Smooth muscle cell (in vitro differentiated cells): ENCODE measurements around the gene C3orf70. TPM values are rescaled to one million over a fixed set of nuclear protein-coding genes. Genes with fewer than 3 reads are reported as not detected.

Source experiments
- DNase-seq: peaks from one replicate; lab custom pipeline; 2025; ENCODE audit not compliant: unreplicated experiment; lab: John Stamatoyannopoulos, UW
- H2AFZ ChIP-seq: fragments of 200-600 bp; sonication (generic); 2 replicates; pipeline ENCODE4 v1.6.0; 2016; ENCODE audit warnings: antibody characterized with exemption, low read depth, mild to moderate bottlenecking
- H3F3A ChIP-seq: fragments of 200-600 bp; sonication (generic); 2 replicates; pipeline ENCODE4 v1.6.0; 2017; ENCODE audit warnings: antibody characterized with exemption, low read depth
- H3K27ac ChIP-seq: fragments of 200-600 bp; sonication (generic); 2 replicates; pipeline ENCODE4 v1.5.1; 2016; ENCODE audit warnings: low read depth, mild to moderate bottlenecking
- H3K27me3 ChIP-seq: fragments of 200-600 bp; sonication (generic); 2 replicates; pipeline ENCODE4 v1.6.1; 2016; ENCODE audit warnings: low read depth, mild to moderate bottlenecking
- H3K36me3 ChIP-seq: fragments of 200-600 bp; sonication (generic); 2 replicates; pipeline ENCODE4 v1.5.1; 2016; ENCODE audit warnings: low read depth
- H3K4me1 ChIP-seq: fragments of 200-600 bp; sonication (generic); 2 replicates; pipeline ENCODE4 v1.5.1; 2016; ENCODE audit warnings: low read depth
- H3K4me2 ChIP-seq: fragments of 200-600 bp; sonication (generic); 2 replicates; pipeline ENCODE4 v1.6.0; 2016; ENCODE audit warnings: mild to moderate bottlenecking
- H3K4me3 ChIP-seq: fragments of 200-600 bp; sonication (generic); 2 replicates; pipeline ENCODE4 v1.5.1; 2016; ENCODE audit warnings: mild to moderate bottlenecking
- H3K79me2 ChIP-seq: fragments of 200-600 bp; sonication (generic); 2 replicates; pipeline ENCODE4 v1.6.0; 2016; ENCODE audit warnings: low read depth, mild to moderate bottlenecking
- H3K9ac ChIP-seq: fragments of 200-600 bp; sonication (generic); 2 replicates; pipeline ENCODE4 v1.6.0; 2016; ENCODE audit warnings: low read depth
- H3K9me3 ChIP-seq: fragments of 200-600 bp; sonication (generic); replicated peaks from 2 replicates; pipeline ENCODE4 v1.5.1; 2016; ENCODE audit warnings: low read depth
- H4K20me1 ChIP-seq: fragments of 200-600 bp; sonication (generic); 2 replicates; pipeline ENCODE4 v1.6.0; 2016; ENCODE audit warnings: low read depth
- CTCF ChIP-seq: fragments of 200-600 bp; sonication (generic); IDR thresholded peaks from 2 replicates; pipeline ENCODE4 v1.5.1; 2017; ENCODE audit warnings: borderline replicate concordance, mild to moderate bottlenecking, antibody characterized with exemption; ENCODE audit not compliant: insufficient read depth, poor library complexity, severe bottlenecking
- WGBS: methylation state at CpG from one replicate; pipeline ENCODE4 v1.1.7; 2016; ENCODE audit warnings: low lambda C conversion rate; 5-methylcytosine and 5-hydroxymethylcytosine counted together
- polyA plus RNA-seq: library from polyadenylated mRNA; unstranded; fragments of >200 nt; fragmentation: Nextera tagmentation; extraction: Ambion mirVana; gene quantifications from 2 replicates; pipeline ENCODE4 v1.2.1, GENCODE V29; 2016
- total RNA-seq: library from RNA; depleted of rRNA; stranded (reverse); fragments of >200 nt; gene quantifications from 2 replicates; pipeline ENCODE4 v1.2.3, GENCODE V29; 2014

The C3orf70 gene
- total and polyA plus RNA-seq, 2 experiments from 2014 or later: 0.23 to 0.72 TPM

- Histone ChIP-seq H3K4me3 (no peak overlapping the region), H3K27ac (no peak overlapping the region), H3K79me2 (no peaks in the 10 kb centered on the region), H3K27me3 (no peaks in the 10 kb centered on the region), H3F3A (no peaks in the 10 kb centered on the region), H2AFZ (no peak overlapping the region), H3K9me3 (peaks cover 4% of the 10 kb centered on the region), H3K4me2 (no peak overlapping the region), H3K36me3 (no peaks in the 10 kb centered on the region), H3K4me1 (no peaks in the 10 kb centered on the region), H3K9ac (no peak overlapping the region), H4K20me1 (no peaks in the 10 kb centered on the region)
- no peak for DNase-seq
- 94% methylated on average over 1 of the region's 1 CpG for WGBS
- no peak for TF ChIP-seq CTCF
These were observed 112.4 kb downstream of the C3orf70 start for GRCh38 chr3:185040425-185040824.

GRCh38 chr3:185037801-185038200, 115.1 kb downstream of the C3orf70 start:
- H3K9ac ChIP-seq: no peak overlapping the region
- H3K9me3 ChIP-seq: peaks cover 4% of the 10 kb centered on the region
- H3K4me2 ChIP-seq: no peak overlapping the region
- H3K4me3 ChIP-seq: no peak overlapping the region
- TF ChIP-seq CTCF: no peak
- no peak overlapping the region for H2AFZ ChIP-seq
- 91% methylated on average over 1 of the region's 1 CpG for WGBS
- no peaks in the 10 kb centered on the region for H3K79me2 ChIP-seq
- H3K27ac ChIP-seq: no peak overlapping the region
- H3F3A ChIP-seq: no peaks in the 10 kb centered on the region
- no peaks in the 10 kb centered on the region for H4K20me1 ChIP-seq
- H3K36me3 ChIP-seq: no peaks in the 10 kb centered on the region
- H3K27me3 ChIP-seq: no peaks in the 10 kb centered on the region
- DNase-seq: no peak
- no peaks in the 10 kb centered on the region for H3K4me1 ChIP-seq

DNA sequence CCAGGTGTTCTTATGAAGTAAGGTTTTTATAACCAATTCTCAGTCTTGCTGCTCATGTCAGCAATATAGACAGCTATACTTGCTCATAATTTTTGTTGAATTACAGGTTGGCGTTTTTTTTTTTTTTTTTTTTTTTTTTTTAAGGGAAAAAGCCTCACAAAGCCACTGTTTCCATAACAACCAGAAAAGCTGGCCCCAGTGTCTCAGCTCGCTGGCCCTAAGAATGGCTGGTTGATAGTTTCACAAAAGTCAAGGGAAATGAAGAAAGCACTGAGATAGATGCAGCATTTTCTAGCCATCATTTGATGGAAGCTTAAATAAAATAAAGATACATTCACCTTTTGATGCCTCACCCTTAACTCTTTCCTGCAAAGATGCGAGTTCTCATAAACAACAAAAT, 121.9 kb downstream of the C3orf70 start:
- Histone ChIP-seq H3K9me3 (no peaks in the 10 kb centered on the region), H3K4me1 (no peaks in the 10 kb centered on the region), H3K27me3 (no peaks in the 10 kb centered on the region), H3K9ac (no peak overlapping the region), H3F3A (no peaks in the 10 kb centered on the region), H4K20me1 (no peaks in the 10 kb centered on the region), H2AFZ (no peak overlapping the region), H3K27ac (no peak overlapping the region), H3K36me3 (no peaks in the 10 kb centered on the region), H3K4me3 (no peak overlapping the region), H3K79me2 (no peaks in the 10 kb centered on the region), H3K4me2 (no peak overlapping the region)
- DNase-seq: no peak
- 92% methylated on average over 3 of the region's 3 CpGs for WGBS
- TF ChIP-seq CTCF: no peak

GRCh38 chr3:185030399-185030798, 122.5 kb downstream of the C3orf70 start:
- Histone ChIP-seq H3F3A (no peaks in the 10 kb centered on the region), H3K4me1 (no peaks in the 10 kb centered on the region), H4K20me1 (no peaks in the 10 kb centered on the region), H2AFZ (no peak overlapping the region), H3K4me3 (no peak overlapping the region), H3K27ac (no peak overlapping the region), H3K4me2 (no peak overlapping the region), H3K27me3 (no peaks in the 10 kb centered on the region), H3K9me3 (no peaks in the 10 kb centered on the region), H3K79me2 (no peaks in the 10 kb centered on the region), H3K36me3 (no peaks in the 10 kb centered on the region), H3K9ac (no peak overlapping the region)
- DNase-seq: no peak
- WGBS: 96% methylated on average over 3 of the region's 3 CpGs
- TF ChIP-seq CTCF: no peak
